ENCODE data around the gene KDR. TPM values are rescaled to one million over a fixed set of nuclear protein-coding genes. Genes with fewer than 3 reads are reported as not detected.

The KDR gene
- total and polyA plus RNA-seq, 4 experiments from 2014 or later: not detected

DNA sequence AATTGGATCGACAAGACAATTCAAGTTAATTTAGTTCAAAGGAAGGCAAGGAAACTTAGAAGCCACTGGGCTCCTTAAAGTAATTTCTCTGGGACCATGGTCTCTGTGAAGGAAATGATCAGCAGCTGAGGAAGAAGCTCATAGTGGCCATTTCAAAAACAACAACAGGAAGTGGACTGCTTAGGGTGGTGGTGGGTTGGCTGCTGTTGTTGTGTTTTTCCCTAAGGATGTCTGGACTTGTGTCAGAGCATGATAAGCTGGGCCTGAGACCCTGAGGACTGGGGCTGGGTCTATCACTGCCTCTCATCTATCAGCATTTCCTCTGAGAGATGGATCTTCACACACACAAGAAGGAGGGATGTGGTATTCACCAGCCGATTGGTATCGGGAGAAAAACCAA is 18.3 kb downstream of the KDR start:
- H3K4me3 ChIP-seq (ENCODE audit: low read length in 2 of 2): no peak overlapping the region
- H3K9me3 Mint-ChIP-seq: peaks cover 0 to 2% (median 0%) of the 10 kb centered on the region in 8 donors
- no peak overlapping the region for H3K27ac ChIP-seq (ENCODE audit: low read depth, low read length)
- H3K9me3 ChIP-seq (ENCODE audit: control insufficient read depth in 1 of 2, low read length in 2 of 2): no peaks in the 10 kb centered on the region
- no peaks in the 10 kb centered on the region for H3K36me3 Mint-ChIP-seq
- H3K27me3 Mint-ChIP-seq: peaks cover 0 to 1% of the 10 kb centered on the region in 2 donors
- no peaks in the 10 kb centered on the region for H3K36me3 ChIP-seq (ENCODE audit: insufficient read depth, low read length)
- DNase-seq: no peak
- no peaks in the 10 kb centered on the region for H3K4me1 Mint-ChIP-seq
- intact Hi-C loops (cut with micrococcal nuclease): no loop called here
- no peak overlapping the region for H3K4me3 Mint-ChIP-seq
- no peak overlapping the region for H3K27ac Mint-ChIP-seq
- ChIA-PET CTCF (ENCODE audit: partially characterized antibody) (no interaction called here), POLR2A (ENCODE audit: partially characterized antibody) (no interaction called here)
- no peaks in the 10 kb centered on the region for H3K27me3 ChIP-seq (ENCODE audit: insufficient read depth, low read length)
- no peaks in the 10 kb centered on the region for H3K4me1 ChIP-seq (ENCODE audit: insufficient read depth, low read length)

DNA sequence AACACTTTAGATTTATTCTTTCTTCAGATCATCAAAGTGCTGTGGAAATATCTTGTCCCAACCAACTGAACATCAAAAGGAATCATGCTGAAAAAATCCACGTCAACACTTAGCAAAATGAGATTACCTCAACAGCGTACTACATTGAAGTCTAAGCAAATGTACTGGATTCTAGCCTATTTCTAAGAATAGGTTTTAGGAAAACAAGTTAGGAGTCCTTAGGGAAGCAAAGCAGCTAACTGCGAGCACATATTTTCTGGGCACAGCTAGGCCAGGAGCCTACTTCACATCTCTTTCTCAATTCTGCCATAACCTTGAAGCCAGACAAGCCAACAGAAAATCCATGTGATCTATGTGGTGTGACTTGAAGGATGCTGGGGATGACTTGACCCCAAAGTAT is 22.2 kb downstream of the KDR start:
- no peak overlapping the region for H3K4me3 ChIP-seq (ENCODE audit: low read length in 2 of 2)
- ChIA-PET POLR2A (ENCODE audit: partially characterized antibody) (no interaction called here), CTCF (ENCODE audit: partially characterized antibody) (no interaction called here)
- Mint-ChIP-seq H3K4me3 (no peak overlapping the region), H3K27ac (no peak overlapping the region), H3K27me3 (peaks cover 0 to 2% of the 10 kb centered on the region in 2 donors), H3K4me1 (no peaks in the 10 kb centered on the region), H3K36me3 (no peaks in the 10 kb centered on the region), H3K9me3 (no peaks in the 10 kb centered on the region)
- H3K27me3 ChIP-seq (ENCODE audit: insufficient read depth, low read length): no peaks in the 10 kb centered on the region
- DNase-seq: no peak
- intact Hi-C loops (cut with micrococcal nuclease): no loop called here
- H3K36me3 ChIP-seq (ENCODE audit: insufficient read depth, low read length): no peaks in the 10 kb centered on the region
- no peaks in the 10 kb centered on the region for H3K9me3 ChIP-seq (ENCODE audit: control insufficient read depth in 1 of 2, low read length in 2 of 2)
- H3K27ac ChIP-seq (ENCODE audit: low read depth, low read length): no peak overlapping the region
- H3K4me1 ChIP-seq (ENCODE audit: insufficient read depth, low read length): no peaks in the 10 kb centered on the region

- H3K9me3 Mint-ChIP-seq: no peaks in the 10 kb centered on the region
- H3K4me3 Mint-ChIP-seq: no peak overlapping the region
- Histone ChIP-seq H3K9me3 (ENCODE audit: control insufficient read depth in 1 of 2, low read length in 2 of 2) (no peaks in the 10 kb centered on the region), H3K4me1 (ENCODE audit: insufficient read depth, low read length) (no peaks in the 10 kb centered on the region), H3K27me3 (ENCODE audit: insufficient read depth, low read length) (no peaks in the 10 kb centered on the region), H3K27ac (ENCODE audit: low read depth, low read length) (no peak overlapping the region), H3K4me3 (ENCODE audit: low read length in 2 of 2) (no peak overlapping the region), H3K36me3 (ENCODE audit: insufficient read depth, low read length) (no peaks in the 10 kb centered on the region)
- no peak for DNase-seq
- ChIA-PET POLR2A (ENCODE audit: partially characterized antibody) (no interaction called here), CTCF (ENCODE audit: partially characterized antibody) (no interaction called here)
- intact Hi-C loops (cut with micrococcal nuclease): no loop called here
- H3K36me3 Mint-ChIP-seq: no peaks in the 10 kb centered on the region
- no peak overlapping the region for H3K27ac Mint-ChIP-seq
- H3K27me3 Mint-ChIP-seq: peaks cover 0 to 2% of the 10 kb centered on the region in 2 donors
- H3K4me1 Mint-ChIP-seq: no peaks in the 10 kb centered on the region
Measured at GRCh38 chr4:55099816-55100215, 25.6 kb downstream of the KDR start.

GRCh38 chr4:55098456-55099204 is 26.8 kb downstream of the KDR start:
- no peak overlapping the region for H3K4me3 Mint-ChIP-seq
- intact Hi-C loops (cut with micrococcal nuclease): no loop called here
- no peaks in the 10 kb centered on the region for H3K4me1 ChIP-seq (ENCODE audit: insufficient read depth, low read length)
- no peak for DNase-seq
- H3K4me1 Mint-ChIP-seq: no peaks in the 10 kb centered on the region
- H3K9me3 Mint-ChIP-seq: no peaks in the 10 kb centered on the region
- CTCF ChIA-PET (ENCODE audit: partially characterized antibody): no interaction called here
- no peaks in the 10 kb centered on the region for H3K27me3 ChIP-seq (ENCODE audit: insufficient read depth, low read length)
- no peaks in the 10 kb centered on the region for H3K9me3 ChIP-seq (ENCODE audit: control insufficient read depth in 1 of 2, low read length in 2 of 2)
- no peak overlapping the region for H3K4me3 ChIP-seq (ENCODE audit: low read length in 2 of 2)
- no peak overlapping the region for H3K27ac ChIP-seq (ENCODE audit: low read depth, low read length)
- POLR2A ChIA-PET (ENCODE audit: partially characterized antibody): no interaction called here
- H3K36me3 Mint-ChIP-seq: no peaks in the 10 kb centered on the region
- H3K27me3 Mint-ChIP-seq: peaks cover 0 to 2% of the 10 kb centered on the region in 2 donors
- no peak overlapping the region for H3K27ac Mint-ChIP-seq
- no peaks in the 10 kb centered on the region for H3K36me3 ChIP-seq (ENCODE audit: insufficient read depth, low read length)

- ChIA-PET CTCF (ENCODE audit: partially characterized antibody) (no interaction called here), POLR2A (ENCODE audit: partially characterized antibody) (no interaction called here)
- no peaks in the 10 kb centered on the region for H3K9me3 ChIP-seq (ENCODE audit: control insufficient read depth in 1 of 2, low read length in 2 of 2)
- Mint-ChIP-seq H3K27ac (no peak overlapping the region), H3K4me3 (no peak overlapping the region), H3K27me3 (peaks cover 0 to 2% of the 10 kb centered on the region in 2 donors), H3K9me3 (no peaks in the 10 kb centered on the region), H3K36me3 (no peaks in the 10 kb centered on the region), H3K4me1 (no peaks in the 10 kb centered on the region)
- no peaks in the 10 kb centered on the region for H3K27me3 ChIP-seq (ENCODE audit: insufficient read depth, low read length)
- no peaks in the 10 kb centered on the region for H3K4me1 ChIP-seq (ENCODE audit: insufficient read depth, low read length)
- no peak for DNase-seq
- H3K27ac ChIP-seq (ENCODE audit: low read depth, low read length): no peak overlapping the region
- intact Hi-C loops (cut with micrococcal nuclease): no loop called here
- H3K4me3 ChIP-seq (ENCODE audit: low read length in 2 of 2): no peak overlapping the region
- H3K36me3 ChIP-seq (ENCODE audit: insufficient read depth, low read length): no peaks in the 10 kb centered on the region
Measured at GRCh38 chr4:55096619-55097018, 28.8 kb downstream of the KDR start.

- intact Hi-C loops (cut with micrococcal nuclease): no loop called here
- no peak overlapping the region for H3K4me3 ChIP-seq (ENCODE audit: low read length in 2 of 2)
- H3K27me3 ChIP-seq (ENCODE audit: insufficient read depth, low read length): no peaks in the 10 kb centered on the region
- no peak overlapping the region for H3K4me3 Mint-ChIP-seq
- no peaks in the 10 kb centered on the region for H3K9me3 Mint-ChIP-seq
- DNase-seq: no peak
- POLR2A ChIA-PET (ENCODE audit: partially characterized antibody): no interaction called here
- H3K36me3 ChIP-seq (ENCODE audit: insufficient read depth, low read length): no peaks in the 10 kb centered on the region
- peaks cover 0 to 2% of the 10 kb centered on the region in 2 donors for H3K27me3 Mint-ChIP-seq
- H3K4me1 ChIP-seq (ENCODE audit: insufficient read depth, low read length): no peaks in the 10 kb centered on the region
- H3K4me1 Mint-ChIP-seq: no peaks in the 10 kb centered on the region
- no peak overlapping the region for H3K27ac Mint-ChIP-seq
- no peak overlapping the region for H3K27ac ChIP-seq (ENCODE audit: low read depth, low read length)
- CTCF ChIA-PET (ENCODE audit: partially characterized antibody): no interaction called here
- H3K9me3 ChIP-seq (ENCODE audit: control insufficient read depth in 1 of 2, low read length in 2 of 2): no peaks in the 10 kb centered on the region
- H3K36me3 Mint-ChIP-seq: no peaks in the 10 kb centered on the region
Measured at GRCh38 chr4:55096045-55096444, 29.4 kb downstream of the KDR start.

- no peaks in the 10 kb centered on the region for H3K36me3 ChIP-seq (ENCODE audit: insufficient read depth, low read length)
- ChIA-PET CTCF (ENCODE audit: partially characterized antibody) (no interaction called here), POLR2A (ENCODE audit: partially characterized antibody) (no interaction called here)
- no peaks in the 10 kb centered on the region for H3K27me3 Mint-ChIP-seq
- H3K9me3 ChIP-seq (ENCODE audit: control insufficient read depth in 1 of 2, low read length in 2 of 2): no peaks in the 10 kb centered on the region
- H3K4me1 Mint-ChIP-seq: no peaks in the 10 kb centered on the region
- H3K4me3 ChIP-seq (ENCODE audit: low read length in 2 of 2): no peak overlapping the region
- no peaks in the 10 kb centered on the region for H3K27me3 ChIP-seq (ENCODE audit: insufficient read depth, low read length)
- intact Hi-C loops (cut with micrococcal nuclease): no loop called here
- H3K4me3 Mint-ChIP-seq: no peak overlapping the region
- H3K4me1 ChIP-seq (ENCODE audit: insufficient read depth, low read length): no peaks in the 10 kb centered on the region
- no peaks in the 10 kb centered on the region for H3K9me3 Mint-ChIP-seq
- no peak for DNase-seq
- H3K27ac Mint-ChIP-seq: no peak overlapping the region
- no peak overlapping the region for H3K27ac ChIP-seq (ENCODE audit: low read depth, low read length)
- no peaks in the 10 kb centered on the region for H3K36me3 Mint-ChIP-seq
Measured at GRCh38 chr4:55092504-55092903, 32.9 kb downstream of the KDR start.

- ChIA-PET CTCF (ENCODE audit: partially characterized antibody) (no interaction called here), POLR2A (ENCODE audit: partially characterized antibody) (no interaction called here)
- peaks cover 0 to 2% of the 10 kb centered on the region in 2 donors for H3K27me3 Mint-ChIP-seq
- H3K9me3 Mint-ChIP-seq: no peaks in the 10 kb centered on the region
- H3K27ac ChIP-seq (ENCODE audit: low read depth, low read length): no peak overlapping the region
- intact Hi-C loops (cut with micrococcal nuclease): no loop called here
- DNase-seq: no peak
- H3K4me1 Mint-ChIP-seq: no peaks in the 10 kb centered on the region
- H3K27me3 ChIP-seq (ENCODE audit: insufficient read depth, low read length): no peaks in the 10 kb centered on the region
- H3K36me3 Mint-ChIP-seq: no peaks in the 10 kb centered on the region
- H3K4me3 ChIP-seq (ENCODE audit: low read length in 2 of 2): no peak overlapping the region
- no peaks in the 10 kb centered on the region for H3K36me3 ChIP-seq (ENCODE audit: insufficient read depth, low read length)
- no peaks in the 10 kb centered on the region for H3K4me1 ChIP-seq (ENCODE audit: insufficient read depth, low read length)
- no peaks in the 10 kb centered on the region for H3K9me3 ChIP-seq (ENCODE audit: control insufficient read depth in 1 of 2, low read length in 2 of 2)
- H3K27ac Mint-ChIP-seq: no peak overlapping the region
- H3K4me3 Mint-ChIP-seq: no peak overlapping the region
Measured at GRCh38 chr4:55089916-55090315, 35.5 kb downstream of the KDR start.

All from CD4-positive, alpha-beta memory T cell (primary cell).